ENCODE data around the gene INSYN2B.

The INSYN2B gene

GRCh38 chr5:169942181-169942580 is 38.1 kb downstream of the INSYN2B start:
- in situ Hi-C loops (cut with MboI; ENCODE audit: low pct_unique_long_range_greater_than_20kb, low sequenced_read_pairs, unreplicated experiment) = no loop called here
- no peak for DNase-seq (ENCODE audit: low spot score)
- TF ChIP-seq, protein P1, sequence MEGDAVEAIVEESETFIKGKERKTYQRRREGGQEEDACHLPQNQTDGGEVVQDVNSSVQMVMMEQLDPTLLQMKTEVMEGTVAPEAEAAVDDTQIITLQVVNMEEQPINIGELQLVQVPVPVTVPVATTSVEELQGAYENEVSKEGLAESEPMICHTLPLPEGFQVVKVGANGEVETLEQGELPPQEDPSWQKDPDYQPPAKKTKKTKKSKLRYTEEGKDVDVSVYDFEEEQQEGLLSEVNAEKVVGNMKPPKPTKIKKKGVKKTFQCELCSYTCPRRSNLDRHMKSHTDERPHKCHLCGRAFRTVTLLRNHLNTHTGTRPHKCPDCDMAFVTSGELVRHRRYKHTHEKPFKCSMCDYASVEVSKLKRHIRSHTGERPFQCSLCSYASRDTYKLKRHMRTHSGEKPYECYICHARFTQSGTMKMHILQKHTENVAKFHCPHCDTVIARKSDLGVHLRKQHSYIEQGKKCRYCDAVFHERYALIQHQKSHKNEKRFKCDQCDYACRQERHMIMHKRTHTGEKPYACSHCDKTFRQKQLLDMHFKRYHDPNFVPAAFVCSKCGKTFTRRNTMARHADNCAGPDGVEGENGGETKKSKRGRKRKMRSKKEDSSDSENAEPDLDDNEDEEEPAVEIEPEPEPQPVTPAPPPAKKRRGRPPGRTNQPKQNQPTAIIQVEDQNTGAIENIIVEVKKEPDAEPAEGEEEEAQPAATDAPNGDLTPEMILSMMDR (IDR thresholded peaks at IDR 0.05; ENCODE audit: extremely low read depth, insufficient read depth, missing control alignments) = no peak

GRCh38 chr5:169941542-169941941 is 38.8 kb downstream of the INSYN2B start:
- no peak for DNase-seq (ENCODE audit: low spot score)
- in situ Hi-C loops (cut with MboI; ENCODE audit: low pct_unique_long_range_greater_than_20kb, low sequenced_read_pairs, unreplicated experiment) = no loop called here
- TF ChIP-seq, protein P1 (IDR thresholded peaks at IDR 0.05; ENCODE audit: extremely low read depth, insufficient read depth, missing control alignments) = no peak

- in situ Hi-C loops (cut with MboI; ENCODE audit: low pct_unique_long_range_greater_than_20kb, low sequenced_read_pairs, unreplicated experiment) = no loop called here
- TF ChIP-seq, protein P1 (IDR thresholded peaks at IDR 0.05; ENCODE audit: extremely low read depth, insufficient read depth, missing control alignments) = no peak
- DNase-seq (ENCODE audit: low spot score) = no peak
Observed at GRCh38 chr5:169939731-169940130, 40.6 kb downstream of the INSYN2B start.

GRCh38 chr5:169938439-169938838 is 41.9 kb downstream of the INSYN2B start:
- TF ChIP-seq, protein P1 (IDR thresholded peaks at IDR 0.05; ENCODE audit: extremely low read depth, insufficient read depth, missing control alignments) = no peak
- DNase-seq (ENCODE audit: low spot score) = no peak
- in situ Hi-C loops (cut with MboI; ENCODE audit: low pct_unique_long_range_greater_than_20kb, low sequenced_read_pairs, unreplicated experiment) = no loop called here

GRCh38 chr5:169935762-169936161 is 44.5 kb downstream of the INSYN2B start:
- TF ChIP-seq, protein P1 (IDR thresholded peaks at IDR 0.05; ENCODE audit: extremely low read depth, insufficient read depth, missing control alignments) = no peak
- in situ Hi-C loops (cut with MboI; ENCODE audit: low pct_unique_long_range_greater_than_20kb, low sequenced_read_pairs, unreplicated experiment) = no loop called here
- DNase-seq (ENCODE audit: low spot score) = no peak

DNA sequence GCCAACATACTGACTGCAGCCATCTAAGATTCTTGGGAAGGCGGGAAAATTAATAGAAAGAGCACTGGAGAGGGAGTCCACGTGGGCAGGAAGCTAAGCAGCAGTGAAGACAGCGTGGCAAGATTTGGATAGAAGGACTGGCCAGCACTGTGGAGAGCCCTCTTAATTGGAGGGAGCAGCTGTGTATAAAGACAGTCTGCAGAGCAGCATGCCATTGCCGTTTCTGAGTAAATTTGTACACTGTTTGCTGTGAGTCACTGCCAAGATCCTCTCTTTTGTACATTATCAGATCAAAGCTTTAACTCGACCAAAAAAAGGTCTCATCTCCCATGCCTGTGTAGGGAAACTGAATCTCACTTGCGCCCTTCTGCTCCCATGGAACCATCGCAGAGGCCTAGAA is 45.3 kb downstream of the INSYN2B start:
- no peak for DNase-seq (ENCODE audit: low spot score)
- TF ChIP-seq, protein P1 (IDR thresholded peaks at IDR 0.05; ENCODE audit: extremely low read depth, insufficient read depth, missing control alignments) = no peak
- in situ Hi-C loops (cut with MboI; ENCODE audit: low pct_unique_long_range_greater_than_20kb, low sequenced_read_pairs, unreplicated experiment) = no loop called here

DNA sequence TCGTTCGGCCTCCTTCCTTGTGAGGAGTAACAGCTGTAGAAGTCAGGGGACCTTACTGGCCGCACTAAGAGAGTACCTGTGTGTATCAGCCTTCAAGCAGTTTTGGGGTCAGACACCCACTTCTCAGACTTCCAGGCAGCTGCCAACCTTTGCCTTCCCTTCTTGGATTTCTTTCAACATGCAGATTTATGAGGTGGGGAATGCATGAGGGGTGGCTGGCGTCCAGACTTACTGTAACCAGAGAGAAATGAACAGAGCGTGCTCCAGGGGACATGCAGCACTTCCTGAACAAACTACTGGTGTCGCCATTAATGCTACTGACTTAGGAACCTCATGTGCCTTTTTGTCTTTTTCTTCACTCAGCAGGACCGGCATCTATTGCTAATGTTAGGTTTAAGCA is 46.7 kb downstream of the INSYN2B start:
- no peak for DNase-seq (ENCODE audit: low spot score)
- in situ Hi-C loops (cut with MboI; ENCODE audit: low pct_unique_long_range_greater_than_20kb, low sequenced_read_pairs, unreplicated experiment) = no loop called here
- TF ChIP-seq, protein P1 (IDR thresholded peaks at IDR 0.05; ENCODE audit: extremely low read depth, insufficient read depth, missing control alignments) = no peak

Measured in GM13977 (cell line).